KOPT-K1 (cell line): ENCODE results near the gene ZSWIM6.
"Not testable (repeated sequence)": the region's sequence is repeated elsewhere in the genome, so short reads cannot be mapped to it uniquely, and the experiment has no call there.

ENCODE experiments used
- H3K27ac ChIP-seq: fragments of 200-600 bp; sonication (generic); 2 replicates; pipeline ENCODE4 v1.5.1; 2016; ENCODE audit warnings: antibody characterized with exemption, mild to moderate bottlenecking, low read depth, low read length; ENCODE audit not compliant: poor library complexity, severe bottlenecking
- H3K36me3 ChIP-seq: fragments of 200-600 bp; sonication (generic); 2 replicates; pipeline ENCODE4 v1.5.1; 2017; ENCODE audit warnings: antibody characterized with exemption, mild to moderate bottlenecking, low read length, moderate library complexity; ENCODE audit not compliant: insufficient read depth
- H3K9me3 ChIP-seq: fragments of 200-600 bp; sonication (generic); 2 replicates; pipeline ENCODE4 v1.5.1; 2017; ENCODE audit warnings: antibody characterized with exemption, low read length, mild to moderate bottlenecking; ENCODE audit not compliant: insufficient read depth, poor library complexity, severe bottlenecking

ZSWIM6 gene

GRCh38 chr5:61413205-61413604 lies 81.1 kb downstream of the ZSWIM6 start:
- H3K9me3 ChIP-seq, H3K27ac ChIP-seq, H3K36me3 ChIP-seq: not testable (repeated sequence)

GRCh38 chr5:61414806-61415205 lies 82.7 kb downstream of the ZSWIM6 start:
- Histone ChIP-seq H3K36me3 (no peaks in the 10 kb centered on the region), H3K9me3 (no peaks in the 10 kb centered on the region), H3K27ac (no peak overlapping the region)

GRCh38 chr5:61416010-61416409 lies 84.0 kb downstream of the ZSWIM6 start:
- no peaks in the 10 kb centered on the region for H3K9me3 ChIP-seq
- H3K27ac ChIP-seq: no peak overlapping the region
- no peaks in the 10 kb centered on the region for H3K36me3 ChIP-seq

- Histone ChIP-seq H3K9me3 (no peaks in the 10 kb centered on the region), H3K36me3 (no peaks in the 10 kb centered on the region), H3K27ac (no peak overlapping the region)
Measured at GRCh38 chr5:61416420-61416819, 84.4 kb downstream of the ZSWIM6 start.

DNA sequence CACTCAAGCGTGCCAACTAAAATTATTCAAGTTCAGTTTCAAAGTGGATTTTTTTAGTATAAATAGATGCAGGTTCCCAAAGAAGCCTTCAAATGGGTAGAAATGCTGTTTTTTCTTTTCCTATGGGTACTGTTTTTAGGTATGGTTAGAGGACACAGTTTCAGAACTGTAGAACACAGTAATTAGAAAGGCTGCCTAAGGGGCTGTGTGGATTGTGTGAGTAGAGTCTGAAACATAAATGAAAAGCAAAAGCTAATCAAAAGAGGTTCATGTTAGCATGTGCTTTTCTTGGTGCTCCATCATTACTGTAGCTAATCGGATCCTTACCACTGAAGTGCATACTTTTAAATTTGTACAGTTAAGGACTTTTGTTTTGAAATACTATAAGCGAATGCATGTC lies 85.3 kb downstream of the ZSWIM6 start:
- no peak overlapping the region for H3K27ac ChIP-seq
- H3K36me3 ChIP-seq: no peaks in the 10 kb centered on the region
- no peaks in the 10 kb centered on the region for H3K9me3 ChIP-seq

DNA sequence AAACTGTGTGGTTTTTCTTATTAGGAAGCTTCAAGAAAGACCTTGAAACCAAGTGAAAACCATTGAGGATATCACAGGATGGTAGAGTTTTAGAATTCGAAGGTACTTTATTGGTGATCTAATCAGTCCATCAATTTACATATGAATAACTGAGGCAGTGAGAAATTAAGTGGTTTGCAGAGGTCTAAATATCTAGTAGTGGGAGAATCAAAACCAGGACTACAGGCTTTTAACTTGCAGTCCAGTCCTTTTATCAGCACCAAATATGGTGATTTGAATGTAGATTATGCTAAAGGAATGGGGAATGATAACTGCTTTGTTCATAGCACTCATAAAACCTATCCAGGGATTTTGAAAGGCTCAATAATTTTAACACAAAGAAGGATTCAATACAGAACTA lies 85.8 kb downstream of the ZSWIM6 start:
- Histone ChIP-seq H3K9me3 (no peaks in the 10 kb centered on the region), H3K27ac (no peak overlapping the region), H3K36me3 (no peaks in the 10 kb centered on the region)

- Histone ChIP-seq H3K36me3 (no peaks in the 10 kb centered on the region), H3K9me3 (no peaks in the 10 kb centered on the region), H3K27ac (no peak overlapping the region)
Measured at GRCh38 chr5:61419106-61419505, 87.0 kb downstream of the ZSWIM6 start.

DNA sequence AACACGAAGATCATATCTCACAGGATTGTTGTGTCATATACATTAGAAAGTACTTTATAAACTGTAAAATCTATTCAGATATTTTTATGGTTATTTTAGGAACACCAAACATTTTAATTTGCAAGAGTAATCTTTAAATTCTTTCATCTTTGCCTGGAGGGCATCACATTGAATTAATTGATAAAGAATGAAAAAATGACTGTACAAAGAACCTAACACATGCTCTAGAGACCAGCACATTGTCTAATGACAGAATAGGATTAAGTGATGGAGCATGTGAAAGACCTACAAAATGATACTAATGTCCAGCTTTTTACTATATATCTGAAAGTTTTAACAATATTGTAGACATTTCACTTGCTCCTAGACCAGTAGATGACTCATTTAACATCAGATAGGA lies 88.0 kb downstream of the ZSWIM6 start:
- no peaks in the 10 kb centered on the region for H3K36me3 ChIP-seq
- H3K9me3 ChIP-seq: no peaks in the 10 kb centered on the region
- no peak overlapping the region for H3K27ac ChIP-seq

GRCh38 chr5:61421262-61421661 lies 89.2 kb downstream of the ZSWIM6 start:
- H3K27ac ChIP-seq, H3K36me3 ChIP-seq, H3K9me3 ChIP-seq: not testable (repeated sequence)

- no peak overlapping the region for H3K27ac ChIP-seq
Measured at GRCh38 chr5:61423487-61424145, 91.6 kb downstream of the ZSWIM6 start.

DNA sequence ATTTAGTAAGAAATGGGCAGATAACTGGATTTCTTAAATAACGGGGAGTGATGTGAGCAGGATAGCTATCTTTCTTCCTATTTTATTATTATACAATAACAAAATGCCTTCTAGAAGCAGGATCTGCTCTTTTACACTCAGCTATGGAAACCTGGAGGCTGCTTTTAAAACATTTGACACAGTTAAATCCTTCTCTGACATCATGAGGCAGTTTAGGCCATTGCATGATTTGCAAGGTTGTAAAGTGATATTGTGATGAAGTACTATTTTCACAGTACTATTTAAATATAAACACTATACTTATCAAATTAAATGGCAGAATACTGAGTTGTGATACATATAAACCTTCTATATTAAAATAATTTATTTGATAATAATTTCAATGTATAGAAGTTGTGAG lies 93.9 kb downstream of the ZSWIM6 start:
- Histone ChIP-seq H3K36me3 (no peaks in the 10 kb centered on the region), H3K27ac (no peak overlapping the region), H3K9me3 (no peaks in the 10 kb centered on the region)

More at GRCh38 chr5:61423487-61424145, 91.6 kb downstream of the ZSWIM6 start:
- Histone ChIP-seq H3K9me3 (no peaks in the 10 kb centered on the region), H3K36me3 (no peaks in the 10 kb centered on the region)

GRCh38 chr5:61429906-61430305 lies 97.8 kb downstream of the ZSWIM6 start:
- H3K9me3 ChIP-seq: no peaks in the 10 kb centered on the region
- no peaks in the 10 kb centered on the region for H3K36me3 ChIP-seq
- H3K27ac ChIP-seq: no peak overlapping the region

- no peaks in the 10 kb centered on the region for H3K9me3 ChIP-seq
- no peaks in the 10 kb centered on the region for H3K36me3 ChIP-seq
- H3K27ac ChIP-seq: no peak overlapping the region
Measured at GRCh38 chr5:61431923-61432620, 100.0 kb downstream of the ZSWIM6 start.

DNA sequence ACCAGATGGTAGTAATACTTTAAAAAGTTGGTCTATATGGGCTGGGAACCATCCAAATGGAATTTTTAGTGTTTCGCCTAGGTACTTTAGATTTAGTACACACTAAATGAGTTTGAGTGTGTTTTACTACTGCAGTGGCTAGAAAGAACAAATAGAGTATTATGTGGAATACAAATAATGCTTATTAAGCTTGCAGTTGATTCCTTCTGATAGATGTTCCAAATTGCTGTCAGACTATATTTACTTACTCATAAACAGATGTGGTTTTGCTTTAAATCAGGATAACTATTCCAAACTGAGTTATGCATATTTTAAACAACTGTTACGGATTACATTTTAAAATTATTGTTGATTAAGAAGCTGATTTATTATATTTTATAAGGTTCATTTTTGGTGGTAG lies 103.3 kb downstream of the ZSWIM6 start:
- Histone ChIP-seq H3K27ac (no peak overlapping the region), H3K9me3 (no peaks in the 10 kb centered on the region), H3K36me3 (no peaks in the 10 kb centered on the region)

DNA sequence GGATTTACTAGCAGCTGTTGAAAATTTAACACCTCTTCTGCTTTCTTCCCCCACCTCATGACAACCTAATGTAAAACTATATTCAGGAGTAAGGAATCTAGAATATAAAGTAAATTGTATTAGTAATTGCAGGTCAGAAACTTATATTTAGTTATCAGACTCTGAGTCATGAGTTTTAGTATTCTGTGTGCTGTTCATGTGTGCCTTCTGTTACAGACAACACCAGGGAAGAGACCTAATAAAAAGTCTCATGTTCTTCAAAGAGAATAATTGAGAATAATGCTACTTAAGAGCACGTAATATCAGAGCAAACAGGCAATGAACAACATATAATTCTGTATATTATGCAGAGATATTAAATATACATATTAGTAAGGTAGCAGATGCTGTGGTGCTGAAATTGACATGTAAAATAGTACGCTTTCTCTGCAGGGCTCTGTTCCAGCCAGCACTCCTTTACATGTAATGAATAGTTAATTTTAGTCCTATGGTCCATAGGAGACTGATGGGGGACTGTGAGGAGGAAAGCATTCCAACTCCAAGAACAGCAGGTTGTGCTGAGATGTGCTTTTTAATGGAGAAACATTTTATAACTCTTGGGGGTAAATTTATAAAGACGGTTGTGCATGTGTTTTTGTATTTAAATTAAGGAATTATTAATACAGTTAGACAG lies 106.4 kb downstream of the ZSWIM6 start:
- H3K9me3 ChIP-seq: peaks cover 19% of the 10 kb centered on the region
- no peak overlapping the region for H3K27ac ChIP-seq
- no peaks in the 10 kb centered on the region for H3K36me3 ChIP-seq

DNA sequence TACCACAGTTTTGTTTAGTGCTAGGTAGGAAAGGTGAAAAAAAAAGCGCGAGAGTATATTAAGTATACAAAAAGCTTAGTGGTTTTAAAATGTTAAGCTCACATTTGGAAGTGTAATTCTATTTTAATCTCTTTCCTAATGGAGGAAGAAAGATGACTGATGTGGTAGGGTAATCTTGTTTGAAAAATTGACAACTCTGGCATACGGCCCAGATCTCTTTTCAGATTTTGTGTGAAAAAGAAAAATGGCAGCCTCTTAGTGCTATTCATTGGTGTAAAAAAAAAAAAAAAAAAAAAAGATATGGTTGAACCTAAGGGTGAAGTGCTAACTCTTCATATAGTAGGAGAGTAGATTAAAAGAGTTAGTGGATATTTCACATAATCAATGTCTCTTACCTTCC lies 108.0 kb downstream of the ZSWIM6 start:
- H3K27ac ChIP-seq: no peak overlapping the region
- no peaks in the 10 kb centered on the region for H3K36me3 ChIP-seq
- H3K9me3 ChIP-seq: peaks cover 19% of the 10 kb centered on the region
